HEK293T (cell line): ENCODE results near the gene MYL3.

Experiments used
- CTCF ChIA-PET: fragments of 350-600 bp; formaldehyde crosslinking; extraction: SDS; loops from one replicate; lab custom pipeline; 2021; ENCODE audit warnings: antibody characterized with exemption, inconsistent platforms; lab: Yijun Ruan, JAX
- POLR2A ChIA-PET: fragments of 350-600 bp; formaldehyde crosslinking; extraction: SDS; loops from one replicate; lab custom pipeline; 2020; ENCODE audit warnings: antibody characterized with exemption, inconsistent platforms; lab: Yijun Ruan, JAX
- DNase-seq: peaks from one replicate; pipeline ENCODE4 v3.0.0; 2012; ENCODE audit warnings: mixed read lengths; ENCODE audit errors: extremely low spot score
- ARNT ChIP-seq: fragments of 450-650 bp; IDR thresholded peaks from 2 replicates; pipeline ENCODE4 v1.6.1; 2017; ENCODE audit warnings: mild to moderate bottlenecking
- BHLHE40 ChIP-seq: fragments of 450-650 bp; IDR thresholded peaks from 2 replicates; pipeline ENCODE4 v1.6.1; 2016; ENCODE audit warnings: mild to moderate bottlenecking, moderate library complexity, borderline replicate concordance
- CTBP1 ChIP-seq: fragments of 450-650 bp; IDR thresholded peaks from 2 replicates; pipeline ENCODE4 v1.6.1; 2016; ENCODE audit warnings: borderline replicate concordance
- ELF4 ChIP-seq: fragments of 450-650 bp; IDR thresholded peaks from 2 replicates; pipeline ENCODE4 v1.6.1; 2017; ENCODE audit warnings: antibody characterized with exemption
- FOXA1 ChIP-seq: fragments of 450-650 bp; IDR thresholded peaks from 2 replicates; pipeline ENCODE4 v1.6.1; 2016; ENCODE audit warnings: mild to moderate bottlenecking
- FOXK2 ChIP-seq: fragments of 450-650 bp; IDR thresholded peaks from 2 replicates; pipeline ENCODE4 v1.6.1; 2016; ENCODE audit warnings: mild to moderate bottlenecking
- FOXM1 ChIP-seq: fragments of 450-650 bp; IDR thresholded peaks from 2 replicates; pipeline ENCODE4 v1.6.1; 2017; ENCODE audit warnings: mild to moderate bottlenecking, borderline replicate concordance
- HDGF ChIP-seq: fragments of 450-650 bp; IDR thresholded peaks from 2 replicates; pipeline ENCODE4 v1.6.1; 2017; ENCODE audit warnings: antibody characterized with exemption, borderline replicate concordance
- L3MBTL2 ChIP-seq: fragments of 450-650 bp; conservative IDR thresholded peaks from 2 replicates; pipeline ENCODE4 v1.6.1; 2016; ENCODE audit warnings: mild to moderate bottlenecking
- LEF1 ChIP-seq: fragments of 450-650 bp; IDR thresholded peaks from 2 replicates; pipeline ENCODE4 v1.6.1; 2017; ENCODE audit warnings: mild to moderate bottlenecking, borderline replicate concordance
- NFRKB ChIP-seq: fragments of 450-650 bp; IDR thresholded peaks from 2 replicates; pipeline ENCODE4 v1.6.1; 2016; ENCODE audit warnings: mild to moderate bottlenecking, moderate library complexity
- PKNOX1 ChIP-seq: fragments of 450-650 bp; IDR thresholded peaks from 2 replicates; pipeline ENCODE4 v1.6.1; 2016
- SP1 ChIP-seq: fragments of 450-650 bp; IDR thresholded peaks from 2 replicates; pipeline ENCODE4 v1.6.1; 2017
- SUZ12 ChIP-seq: fragments of 450-650 bp; IDR thresholded peaks from 2 replicates; pipeline ENCODE4 v1.6.1; 2016; ENCODE audit warnings: mild to moderate bottlenecking
- TARDBP ChIP-seq: fragments of 450-650 bp; IDR thresholded peaks from 2 replicates; pipeline ENCODE4 v1.6.1; 2016
- ZNF384 ChIP-seq: fragments of 450-650 bp; IDR thresholded peaks from 2 replicates; pipeline ENCODE4 v1.6.1; 2016

The MYL3 gene

GRCh38 chr3:46905213-46905560, 41.9 kb upstream of the MYL3 start:
- no peak for TF ChIP-seq ELF4
- no peak for TF ChIP-seq FOXM1
- no peak for TF ChIP-seq FOXK2
- TF ChIP-seq BHLHE40, result no peak
- TF ChIP-seq ZNF384, result no peak
- TF ChIP-seq L3MBTL2, result no peak
- no peak for TF ChIP-seq SP1
- TF ChIP-seq HDGF, result no peak
- TF ChIP-seq TARDBP, result no peak
- no peak for TF ChIP-seq ARNT
- no peak for TF ChIP-seq SUZ12
- TF ChIP-seq CTBP1, result no peak
- TF ChIP-seq LEF1, result no peak
- CTCF ChIA-PET, result no interaction called here
- POLR2A ChIA-PET, result no interaction called here
- DNase-seq, result no peak

GRCh38 chr3:46904303-46905212, 41.3 kb upstream of the MYL3 start:
- POLR2A ChIA-PET, result no interaction called here
- DNase-seq, result no peak
- CTCF ChIA-PET, result interaction anchor here (0.6 kb wide), 1 partner anchor 14 kb away, joined by 3 read pairs; no protein-coding TSS in a partner anchor
- no peak for TF ChIP-seq ZNF384
- TF ChIP-seq HDGF, result no peak
- no peak for TF ChIP-seq CTBP1
- TF ChIP-seq LEF1, result no peak
- TF ChIP-seq SP1, result no peak
- no peak for TF ChIP-seq FOXM1
- no peak for TF ChIP-seq TARDBP
- no peak for TF ChIP-seq SUZ12
- TF ChIP-seq BHLHE40, result no peak
- TF ChIP-seq ARNT, result no peak
- no peak for TF ChIP-seq ELF4
- TF ChIP-seq FOXK2, result no peak
- TF ChIP-seq FOXA1, result no peak
- TF ChIP-seq NFRKB, result no peak

- TF ChIP-seq FOXK2 (no peak), FOXM1 (no peak), ZNF384 (no peak), BHLHE40 (no peak), LEF1 (no peak), CTBP1 (no peak), ELF4 (no peak), L3MBTL2 (no peak), TARDBP (no peak), ARNT (no peak), FOXA1 (no peak), HDGF (no peak), NFRKB (no peak)
- no peak for DNase-seq
- POLR2A ChIA-PET, result no interaction called here
- CTCF ChIA-PET, result no interaction called here
These were observed 40.4 kb upstream of the MYL3 start for GRCh38 chr3:46903341-46904302.

GRCh38 chr3:46902188-46902631, 39.0 kb upstream of the MYL3 start:
- TF ChIP-seq HDGF (no peak), PKNOX1 (no peak), CTBP1 (no peak), FOXA1 (no peak)
- DNase-seq, result no peak
- POLR2A ChIA-PET, result no interaction called here
- CTCF ChIA-PET, result no interaction called here

- no peak for DNase-seq
- ChIA-PET POLR2A (no interaction called here), CTCF (interaction anchor here (1.0 kb wide), 1 partner anchor 42 kb away, joined by 3 read pairs; no protein-coding TSS in a partner anchor)
- TF ChIP-seq L3MBTL2 (no peak), NFRKB (no peak), ARNT (no peak), ZNF384 (no peak), SUZ12 (no peak), SP1 (no peak), TARDBP (no peak), PKNOX1 (no peak), BHLHE40 (no peak), FOXA1 (no peak)
These were observed 38.4 kb upstream of the MYL3 start for GRCh38 chr3:46901591-46902187.
